ENCODE data around the gene DTNB. TPM values are rescaled to one million over a fixed set of nuclear protein-coding genes. Genes with fewer than 3 reads are reported as not detected.
"Not testable (repeated sequence)": the region's sequence is repeated elsewhere in the genome, so short reads cannot be mapped to it uniquely, and the experiment has no call there.

DTNB gene
- polyA plus RNA-seq, 1 experiment: 12.5 TPM

DNA sequence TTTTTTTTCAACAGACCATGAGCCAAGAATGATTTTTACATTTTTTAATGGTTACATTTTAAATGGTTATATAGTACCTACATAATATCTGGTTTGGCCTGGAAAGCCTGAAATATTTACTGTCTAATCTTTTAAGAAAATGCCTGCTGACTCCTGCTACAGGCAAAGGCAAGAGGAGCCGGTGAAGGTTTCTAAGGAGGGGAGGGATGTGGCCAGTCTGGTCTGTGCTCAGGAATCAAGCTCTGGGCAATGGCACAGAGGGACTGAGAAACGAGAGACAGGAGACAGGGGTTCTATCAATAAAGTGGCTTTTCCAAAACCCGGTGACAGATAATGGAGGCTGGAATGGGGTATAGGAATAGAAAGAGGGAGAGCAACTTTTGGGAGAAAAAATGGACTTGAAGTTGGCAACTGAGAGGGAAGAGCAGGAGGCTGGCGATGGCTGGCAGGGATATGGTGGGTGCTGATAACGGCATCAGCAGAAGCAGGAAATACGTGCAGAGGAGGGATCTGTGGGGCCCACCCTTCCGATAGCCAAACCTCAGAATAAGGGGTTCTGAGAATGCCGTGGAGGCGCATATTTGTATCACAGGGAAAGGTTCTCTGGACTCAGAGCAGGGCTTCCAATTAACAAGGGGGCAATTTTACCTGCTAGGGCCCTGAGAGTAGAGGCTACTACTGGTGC, 267.6 kb downstream of the DTNB start:
- POLR2A ChIA-PET: no interaction called here
- TF ChIP-seq, protein P1, sequence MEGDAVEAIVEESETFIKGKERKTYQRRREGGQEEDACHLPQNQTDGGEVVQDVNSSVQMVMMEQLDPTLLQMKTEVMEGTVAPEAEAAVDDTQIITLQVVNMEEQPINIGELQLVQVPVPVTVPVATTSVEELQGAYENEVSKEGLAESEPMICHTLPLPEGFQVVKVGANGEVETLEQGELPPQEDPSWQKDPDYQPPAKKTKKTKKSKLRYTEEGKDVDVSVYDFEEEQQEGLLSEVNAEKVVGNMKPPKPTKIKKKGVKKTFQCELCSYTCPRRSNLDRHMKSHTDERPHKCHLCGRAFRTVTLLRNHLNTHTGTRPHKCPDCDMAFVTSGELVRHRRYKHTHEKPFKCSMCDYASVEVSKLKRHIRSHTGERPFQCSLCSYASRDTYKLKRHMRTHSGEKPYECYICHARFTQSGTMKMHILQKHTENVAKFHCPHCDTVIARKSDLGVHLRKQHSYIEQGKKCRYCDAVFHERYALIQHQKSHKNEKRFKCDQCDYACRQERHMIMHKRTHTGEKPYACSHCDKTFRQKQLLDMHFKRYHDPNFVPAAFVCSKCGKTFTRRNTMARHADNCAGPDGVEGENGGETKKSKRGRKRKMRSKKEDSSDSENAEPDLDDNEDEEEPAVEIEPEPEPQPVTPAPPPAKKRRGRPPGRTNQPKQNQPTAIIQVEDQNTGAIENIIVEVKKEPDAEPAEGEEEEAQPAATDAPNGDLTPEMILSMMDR (IDR thresholded peaks at IDR 0.05; ENCODE audit: low read depth, low read length): no peak
- CTCF ChIA-PET: no interaction called here
- Histone ChIP-seq H3K27ac (ENCODE audit: low read depth, low read length) (no peak overlapping the region), H3K4me3 (ENCODE audit: low read depth, low read length) (no peak overlapping the region), H3K27me3 (ENCODE audit: control insufficient read depth, insufficient read depth, low read length) (no peaks in the 10 kb centered on the region), H3K9me3 (ENCODE audit: control insufficient read depth, insufficient read depth, low read length) (no peaks in the 10 kb centered on the region)
- DNase-seq (ENCODE audit: low read depth, low spot score): no peak

DNA sequence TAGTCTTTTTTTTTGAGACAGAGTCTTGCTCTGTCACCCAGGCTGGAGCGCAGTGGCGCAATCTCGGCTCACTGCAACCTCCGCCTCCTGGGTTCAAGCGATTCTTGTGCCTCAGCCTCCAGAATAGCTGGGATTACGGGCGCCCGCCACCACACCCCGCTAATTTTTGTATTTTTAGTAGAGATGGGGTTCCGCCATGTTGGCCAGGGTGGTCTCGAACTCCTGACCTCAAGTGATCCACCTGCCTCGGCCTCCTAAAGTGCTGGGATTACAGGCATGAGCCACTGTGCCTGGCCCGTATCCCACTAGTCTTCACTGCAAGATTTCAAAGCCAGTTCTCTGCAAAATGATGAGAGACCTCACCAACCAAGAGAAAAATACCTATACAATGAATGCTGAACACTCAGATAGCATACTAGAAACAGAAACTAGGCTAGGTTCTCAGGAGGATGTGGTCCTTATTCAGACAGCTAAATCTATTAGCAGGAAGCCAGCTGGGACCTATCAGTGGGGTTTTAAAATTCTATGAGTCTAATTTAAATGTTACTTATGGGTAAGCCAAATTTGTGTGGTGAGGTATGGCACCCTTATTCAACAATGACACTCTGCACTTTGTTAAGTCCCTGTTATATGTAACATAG, 270.1 kb downstream of the DTNB start:
- DNase-seq (ENCODE audit: low read depth, low spot score); POLR2A ChIA-PET; H3K4me3 ChIP-seq (ENCODE audit: low read depth, low read length); H3K9me3 ChIP-seq (ENCODE audit: control insufficient read depth, insufficient read depth, low read length); CTCF ChIA-PET; H3K27me3 ChIP-seq (ENCODE audit: control insufficient read depth, insufficient read depth, low read length); H3K27ac ChIP-seq (ENCODE audit: low read depth, low read length): not testable (repeated sequence)

DNA sequence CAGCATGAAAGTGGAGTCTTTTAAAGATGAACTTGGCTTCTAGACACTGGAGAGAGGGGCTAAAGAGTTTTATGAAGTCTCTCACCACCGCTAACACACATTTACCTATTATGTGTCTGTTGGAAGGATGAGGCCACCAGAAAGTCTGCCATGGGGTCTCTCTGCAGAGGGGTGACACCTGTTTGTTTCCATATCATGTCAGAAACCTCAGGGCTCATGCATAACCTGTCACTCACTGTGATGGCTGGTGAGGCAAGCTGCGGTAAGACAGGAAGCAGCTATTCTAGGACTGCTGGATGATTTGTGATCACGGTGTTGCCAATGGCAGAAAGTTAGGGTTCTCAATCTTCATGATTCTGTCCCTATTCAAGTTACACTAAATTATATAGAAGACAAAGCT, 270.9 kb downstream of the DTNB start:
- no peaks in the 10 kb centered on the region for H3K9me3 ChIP-seq (ENCODE audit: control insufficient read depth, insufficient read depth, low read length)
- H3K27ac ChIP-seq (ENCODE audit: low read depth, low read length): no peak overlapping the region
- no peak for DNase-seq (ENCODE audit: low read depth, low spot score)
- ChIA-PET POLR2A (no interaction called here), CTCF (interaction anchor here (0.8 kb wide), 1 partner anchor 40 kb away, joined by 3 read pairs; no protein-coding TSS in a partner anchor)
- H3K27me3 ChIP-seq (ENCODE audit: control insufficient read depth, insufficient read depth, low read length): no peaks in the 10 kb centered on the region
- TF ChIP-seq, protein P1 (IDR thresholded peaks at IDR 0.05; ENCODE audit: low read depth, low read length): no peak
- no peak overlapping the region for H3K4me3 ChIP-seq (ENCODE audit: low read depth, low read length)

DNA sequence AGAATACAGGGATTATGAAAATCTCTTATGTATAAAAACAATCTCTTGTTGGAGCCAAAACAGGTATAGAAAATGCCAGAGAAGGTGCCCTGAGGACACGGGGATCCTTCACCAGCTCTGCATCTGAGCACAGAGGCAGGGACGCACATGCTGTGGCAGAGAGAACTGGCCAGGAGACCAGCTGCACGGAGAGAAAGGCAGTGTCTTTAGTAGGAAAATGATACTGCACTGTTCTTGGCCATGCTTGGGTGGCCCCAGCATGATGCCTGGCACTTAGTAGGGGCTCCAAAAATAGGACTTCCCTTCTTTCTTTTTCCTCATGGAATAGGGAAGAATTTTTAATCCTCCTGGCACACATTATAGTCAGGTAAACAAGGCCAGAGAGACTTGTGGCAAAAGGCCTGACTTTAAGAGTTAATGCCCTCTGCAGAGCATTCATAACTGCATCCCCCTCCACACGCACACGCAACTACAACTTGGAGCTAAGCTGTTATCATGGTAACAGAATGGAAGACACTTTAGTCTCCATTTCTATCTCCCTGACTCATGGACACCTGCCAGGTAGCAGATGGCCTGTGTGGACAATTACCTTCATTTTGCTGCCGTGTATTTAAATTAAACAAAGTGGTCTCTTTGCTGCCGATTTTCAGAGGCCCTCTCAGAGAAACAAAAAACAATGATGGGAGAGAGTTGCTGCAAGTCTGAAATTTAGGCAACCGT, 271.9 kb downstream of the DTNB start:
- DNase-seq (ENCODE audit: low read depth, low spot score): no peak
- Histone ChIP-seq H3K4me3 (ENCODE audit: low read depth, low read length) (no peak overlapping the region), H3K27me3 (ENCODE audit: control insufficient read depth, insufficient read depth, low read length) (no peaks in the 10 kb centered on the region), H3K9me3 (ENCODE audit: control insufficient read depth, insufficient read depth, low read length) (no peaks in the 10 kb centered on the region), H3K27ac (ENCODE audit: low read depth, low read length) (no peak overlapping the region)
- CTCF ChIA-PET: interaction anchor here (1.5 kb wide), 1 partner anchor 39 kb away, joined by 4 read pairs; no protein-coding TSS in a partner anchor
- POLR2A ChIA-PET: no interaction called here
- TF ChIP-seq, protein P1 (IDR thresholded peaks at IDR 0.05; ENCODE audit: low read depth, low read length): no peak

DNA sequence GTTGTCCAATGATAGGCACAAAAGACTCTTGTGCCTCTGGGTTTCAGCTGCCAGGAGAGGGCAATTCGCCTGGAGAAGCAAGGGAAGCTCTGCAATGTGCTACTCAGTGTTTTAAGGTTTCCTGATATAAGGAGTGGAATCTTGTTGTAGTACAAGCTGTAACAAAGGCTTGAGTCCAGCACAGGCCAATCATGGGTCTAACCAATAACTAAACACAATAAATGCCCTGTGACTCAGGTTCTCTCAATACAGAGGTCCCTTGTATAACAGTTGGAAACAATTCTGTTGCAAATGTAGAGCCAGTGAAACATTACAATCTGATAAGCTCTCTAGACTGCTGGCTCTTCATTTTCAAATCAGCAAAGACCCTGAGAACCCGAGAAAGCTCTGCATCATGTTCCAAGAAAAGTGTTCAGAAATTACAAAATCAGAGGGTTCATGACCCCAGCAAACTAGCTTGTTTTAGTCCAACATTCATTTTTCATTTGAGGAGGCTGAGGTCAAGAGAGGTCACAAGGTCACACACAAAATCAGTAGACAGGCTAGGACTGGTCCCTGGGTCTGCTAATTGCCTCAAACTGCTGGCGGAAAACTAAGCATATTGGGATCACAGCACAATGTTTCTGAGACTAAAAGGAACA, 272.7 kb downstream of the DTNB start:
- POLR2A ChIA-PET: no interaction called here

More for the DNA sequence above, 272.7 kb downstream of the DTNB start:
- DNase-seq (ENCODE audit: low read depth, low spot score): no peak
- CTCF ChIA-PET: interaction anchor here (1.5 kb wide), 1 partner anchor 38 kb away, joined by 4 read pairs; no protein-coding TSS in a partner anchor
- TF ChIP-seq, protein P1 (IDR thresholded peaks at IDR 0.05; ENCODE audit: low read depth, low read length): no peak
- Histone ChIP-seq H3K27me3 (ENCODE audit: control insufficient read depth, insufficient read depth, low read length) (no peaks in the 10 kb centered on the region), H3K4me3 (ENCODE audit: low read depth, low read length) (no peak overlapping the region), H3K27ac (ENCODE audit: low read depth, low read length) (no peak overlapping the region), H3K9me3 (ENCODE audit: control insufficient read depth, insufficient read depth, low read length) (no peaks in the 10 kb centered on the region)

Data from AG04450 (cell line).